GM18868 (cell line): ENCODE measurements around the gene ESPN.
"Not testable (repeated sequence)": the region's sequence is repeated elsewhere in the genome, so short reads cannot be mapped to it uniquely, and the experiment has no call there.

Experiments
- ATAC-seq: cut with Tn5 transposase; IDR thresholded peaks from one replicate; pipeline ENCODE4 v1.9.1; 2021; ENCODE audit warnings: mild to moderate bottlenecking, moderate library complexity; ENCODE audit not compliant: unreplicated experiment

The ESPN gene, protein sequence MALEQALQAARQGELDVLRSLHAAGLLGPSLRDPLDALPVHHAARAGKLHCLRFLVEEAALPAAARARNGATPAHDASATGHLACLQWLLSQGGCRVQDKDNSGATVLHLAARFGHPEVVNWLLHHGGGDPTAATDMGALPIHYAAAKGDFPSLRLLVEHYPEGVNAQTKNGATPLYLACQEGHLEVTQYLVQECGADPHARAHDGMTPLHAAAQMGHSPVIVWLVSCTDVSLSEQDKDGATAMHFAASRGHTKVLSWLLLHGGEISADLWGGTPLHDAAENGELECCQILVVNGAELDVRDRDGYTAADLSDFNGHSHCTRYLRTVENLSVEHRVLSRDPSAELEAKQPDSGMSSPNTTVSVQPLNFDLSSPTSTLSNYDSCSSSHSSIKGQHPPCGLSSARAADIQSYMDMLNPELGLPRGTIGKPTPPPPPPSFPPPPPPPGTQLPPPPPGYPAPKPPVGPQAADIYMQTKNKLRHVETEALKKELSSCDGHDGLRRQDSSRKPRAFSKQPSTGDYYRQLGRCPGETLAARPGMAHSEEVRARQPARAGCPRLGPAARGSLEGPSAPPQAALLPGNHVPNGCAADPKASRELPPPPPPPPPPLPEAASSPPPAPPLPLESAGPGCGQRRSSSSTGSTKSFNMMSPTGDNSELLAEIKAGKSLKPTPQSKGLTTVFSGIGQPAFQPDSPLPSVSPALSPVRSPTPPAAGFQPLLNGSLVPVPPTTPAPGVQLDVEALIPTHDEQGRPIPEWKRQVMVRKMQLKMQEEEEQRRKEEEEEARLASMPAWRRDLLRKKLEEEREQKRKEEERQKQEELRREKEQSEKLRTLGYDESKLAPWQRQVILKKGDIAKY

DNA sequence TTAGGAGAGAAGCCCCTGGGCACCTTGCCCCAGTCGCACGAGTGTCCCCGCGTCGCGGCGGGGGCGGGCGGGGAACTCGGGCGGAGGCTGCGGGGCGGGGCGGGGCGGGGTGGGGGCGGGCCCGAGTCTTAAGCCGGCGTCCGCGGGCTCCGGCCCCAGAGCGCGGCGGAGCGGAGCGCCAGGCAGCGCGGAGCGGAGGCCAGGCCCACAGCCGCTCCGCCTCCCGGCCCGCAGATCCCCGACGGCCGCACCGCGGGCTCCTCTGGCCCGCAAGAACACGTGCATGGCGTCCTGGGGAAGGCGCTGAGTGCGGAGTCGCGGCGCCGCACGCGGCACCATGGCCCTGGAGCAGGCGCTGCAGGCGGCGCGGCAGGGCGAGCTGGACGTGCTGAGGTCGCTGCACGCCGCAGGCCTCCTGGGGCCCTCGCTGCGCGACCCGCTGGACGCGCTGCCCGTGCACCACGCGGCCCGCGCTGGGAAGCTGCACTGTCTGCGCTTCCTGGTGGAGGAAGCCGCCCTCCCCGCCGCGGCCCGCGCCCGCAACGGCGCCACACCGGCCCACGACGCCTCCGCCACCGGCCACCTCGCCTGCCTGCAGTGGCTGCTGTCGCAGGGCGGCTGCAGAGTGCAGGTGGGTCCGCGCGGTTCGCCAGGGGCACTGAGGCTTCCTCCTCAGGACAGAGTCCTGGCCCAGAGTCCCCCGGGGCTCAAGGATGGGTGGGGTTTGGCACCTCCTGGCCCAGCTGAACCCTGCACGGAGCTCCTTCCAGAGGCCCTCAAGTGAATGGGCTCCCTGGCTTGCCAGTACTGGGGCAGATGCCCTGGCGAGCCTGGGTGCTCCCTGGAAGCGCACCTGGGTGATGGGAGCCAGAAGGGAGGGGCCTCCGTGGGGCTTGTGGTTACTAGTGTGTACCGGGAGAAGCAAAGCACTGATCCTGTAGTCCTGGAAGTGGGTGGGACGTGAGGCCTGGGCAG is at the start of gene ESPN:
Gene ESPN (plus strand): TSS at position 158 of the 975 bp plus-strand sequence. CDS start 180 bp downstream, at position 338.
- no peak for ATAC-seq

DNA sequence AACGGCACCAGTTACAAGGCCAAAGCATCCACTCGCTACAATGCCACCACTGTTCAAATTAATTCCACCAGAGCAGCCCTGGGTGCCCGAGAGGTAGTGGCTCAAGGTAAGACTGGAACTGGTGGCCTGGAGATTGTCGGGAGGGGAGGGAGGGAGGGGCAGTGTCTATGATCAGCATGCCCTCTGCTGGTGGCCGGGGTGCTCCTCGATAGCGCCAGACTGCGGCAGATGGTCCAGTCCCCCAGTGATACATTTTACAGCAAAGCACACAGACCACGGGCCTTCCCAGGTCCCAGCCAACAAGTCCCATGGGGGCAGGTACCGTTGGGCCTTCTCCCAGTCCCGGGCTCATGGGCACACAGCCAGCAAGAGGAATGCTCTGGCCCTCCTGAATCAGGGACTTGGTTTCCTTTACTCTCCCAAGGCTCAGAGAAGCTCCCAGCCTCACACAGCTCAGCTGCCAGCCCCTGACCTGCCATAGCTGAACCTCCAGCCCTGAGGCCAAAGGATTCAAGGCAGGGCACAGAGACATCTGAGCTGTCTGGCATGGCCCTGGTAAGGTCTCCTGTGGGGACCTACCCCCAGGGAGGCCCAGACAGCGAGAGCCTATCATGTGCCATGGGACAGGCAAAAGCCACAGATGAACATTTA is 46.4 kb upstream of the ESPN start:
- ATAC-seq = no peak

DNA sequence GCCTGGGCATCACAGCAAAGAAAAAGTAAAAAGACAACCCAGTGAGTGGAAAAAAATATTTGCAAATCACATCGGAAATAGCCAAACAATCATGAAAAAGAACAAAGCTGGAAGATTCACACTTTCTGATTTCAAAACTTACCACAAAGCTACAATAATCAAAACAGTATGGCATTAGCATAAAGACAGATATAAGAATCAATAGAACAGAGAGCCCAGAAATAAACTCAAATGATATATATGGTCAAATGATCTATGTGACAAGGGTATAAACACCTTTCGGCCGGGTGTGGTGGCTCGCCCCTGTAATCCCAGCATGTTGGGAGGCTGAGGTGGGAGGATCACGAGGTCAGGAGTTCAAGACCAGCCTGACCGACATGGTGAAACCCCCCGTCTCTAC is 44.5 kb upstream of the ESPN start:
- ATAC-seq = no peak

DNA sequence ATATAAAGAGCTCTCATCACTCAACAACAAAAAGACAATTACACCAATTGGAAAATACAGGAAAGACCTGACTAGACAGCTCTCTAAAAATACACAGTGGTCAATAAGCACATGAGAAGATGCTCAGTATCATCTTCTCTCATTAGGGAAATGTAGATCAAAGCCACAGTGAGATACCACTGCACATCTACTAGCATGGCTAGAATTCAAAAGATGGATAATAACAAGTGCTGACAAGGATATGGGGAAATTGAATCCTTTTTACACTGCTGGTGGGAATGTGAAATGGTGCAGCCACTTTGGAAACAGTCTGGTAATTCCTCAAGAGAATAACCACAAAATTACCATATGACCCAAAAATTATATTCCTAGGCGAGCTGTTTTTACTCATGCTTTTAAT is 40.4 kb upstream of the ESPN start:
- ATAC-seq = no peak

DNA sequence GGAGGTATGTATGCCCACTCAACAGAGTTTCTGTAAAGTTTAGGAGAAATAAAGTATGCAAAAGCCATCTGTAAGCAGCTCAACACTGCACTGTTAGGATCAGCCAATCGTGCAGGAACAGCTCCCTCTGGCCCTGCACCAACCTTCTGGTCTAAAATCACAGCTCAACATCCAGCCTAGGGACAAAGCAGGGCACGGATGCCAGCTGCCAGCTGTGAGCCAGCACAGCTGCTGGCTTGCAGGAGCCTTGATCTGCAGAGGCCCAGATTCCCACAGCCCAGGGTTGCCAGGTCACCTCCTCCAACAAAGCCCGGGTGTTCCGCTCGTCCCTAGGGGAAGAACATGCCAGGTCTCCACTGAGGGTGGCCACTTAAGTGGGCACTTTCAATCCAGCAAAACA is 39.6 kb upstream of the ESPN start:
- no peak for ATAC-seq

DNA sequence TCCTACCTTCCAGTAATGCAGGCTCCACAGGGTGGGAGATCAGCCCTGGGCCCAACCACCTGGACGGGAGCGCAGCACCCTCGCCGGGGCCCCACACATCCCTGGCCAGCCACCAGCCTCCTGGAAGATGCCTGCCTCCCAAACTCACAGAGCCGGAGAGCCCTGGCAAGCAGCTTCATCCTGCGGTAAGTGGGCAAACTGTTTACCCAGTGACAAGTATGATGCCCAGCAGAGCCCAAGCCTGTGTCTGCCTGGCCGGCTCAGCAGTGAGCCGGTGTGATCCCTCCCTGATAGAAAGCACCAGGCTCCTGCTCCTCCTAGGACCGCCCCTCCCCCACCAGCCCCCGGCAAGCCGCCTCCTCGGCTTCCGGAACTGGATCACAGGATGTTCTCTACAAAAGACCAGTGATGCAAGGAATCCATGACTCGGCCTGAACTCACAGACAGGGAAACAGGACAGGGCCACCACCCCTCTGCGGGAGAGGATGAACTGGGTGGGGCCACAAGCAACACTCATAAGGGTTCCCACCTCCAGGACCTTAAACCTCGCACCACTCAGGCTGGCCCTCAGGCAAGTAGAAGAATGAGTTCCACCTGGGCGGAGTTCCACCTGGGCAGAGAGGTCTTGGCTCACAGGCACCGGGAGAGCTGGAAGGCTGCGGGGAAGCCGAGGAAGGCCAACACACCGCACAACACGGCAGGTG is 38.9 kb upstream of the ESPN start:
- no peak for ATAC-seq

DNA sequence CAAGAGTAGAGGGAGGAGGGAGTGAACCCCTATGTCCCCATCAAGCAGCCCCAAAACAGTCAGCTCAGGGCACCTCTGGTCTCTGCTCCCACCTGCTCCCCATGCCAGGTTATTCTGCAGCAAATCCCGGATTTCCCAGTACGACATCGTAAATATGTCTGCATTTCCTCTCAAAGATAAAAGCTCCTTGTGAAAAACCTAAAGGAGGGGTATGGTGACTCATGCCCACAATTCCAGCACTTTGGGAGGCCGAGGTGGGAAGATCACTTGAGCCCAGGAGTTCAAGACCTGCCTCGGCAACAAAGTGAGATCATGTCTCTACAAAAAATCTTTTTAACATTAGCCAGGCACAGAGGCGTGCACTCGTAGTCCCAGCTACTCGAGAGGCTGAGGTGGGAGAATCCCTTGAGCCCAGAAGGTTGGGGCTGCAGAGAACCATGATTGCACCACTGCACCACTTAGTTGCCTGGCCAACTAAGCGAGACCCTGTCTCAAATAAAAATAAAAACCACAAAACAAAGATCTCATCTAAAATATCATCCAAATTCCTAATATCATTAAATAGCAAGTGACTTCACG is 38.1 kb upstream of the ESPN start:
- ATAC-seq = no peak

DNA sequence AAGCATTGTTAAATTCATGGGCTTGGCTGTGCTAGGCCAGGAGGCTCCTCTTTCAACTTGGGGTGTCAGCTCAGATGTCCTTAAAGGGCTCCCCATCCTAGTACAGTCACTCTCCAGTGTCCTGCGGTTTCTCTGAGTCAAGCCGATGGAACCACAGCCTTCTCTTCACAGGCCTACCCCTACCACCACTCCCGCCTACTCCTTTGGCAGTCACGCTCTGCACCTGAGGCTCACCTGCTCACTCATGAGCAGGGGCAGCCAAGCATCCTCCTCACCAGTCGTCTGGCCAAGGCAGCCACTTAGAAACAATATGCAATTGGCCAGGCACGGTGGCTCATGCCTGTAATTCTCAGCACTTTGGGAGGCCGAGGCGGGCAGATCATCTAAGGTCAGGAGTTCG is 34.6 kb upstream of the ESPN start:
- no peak for ATAC-seq

DNA sequence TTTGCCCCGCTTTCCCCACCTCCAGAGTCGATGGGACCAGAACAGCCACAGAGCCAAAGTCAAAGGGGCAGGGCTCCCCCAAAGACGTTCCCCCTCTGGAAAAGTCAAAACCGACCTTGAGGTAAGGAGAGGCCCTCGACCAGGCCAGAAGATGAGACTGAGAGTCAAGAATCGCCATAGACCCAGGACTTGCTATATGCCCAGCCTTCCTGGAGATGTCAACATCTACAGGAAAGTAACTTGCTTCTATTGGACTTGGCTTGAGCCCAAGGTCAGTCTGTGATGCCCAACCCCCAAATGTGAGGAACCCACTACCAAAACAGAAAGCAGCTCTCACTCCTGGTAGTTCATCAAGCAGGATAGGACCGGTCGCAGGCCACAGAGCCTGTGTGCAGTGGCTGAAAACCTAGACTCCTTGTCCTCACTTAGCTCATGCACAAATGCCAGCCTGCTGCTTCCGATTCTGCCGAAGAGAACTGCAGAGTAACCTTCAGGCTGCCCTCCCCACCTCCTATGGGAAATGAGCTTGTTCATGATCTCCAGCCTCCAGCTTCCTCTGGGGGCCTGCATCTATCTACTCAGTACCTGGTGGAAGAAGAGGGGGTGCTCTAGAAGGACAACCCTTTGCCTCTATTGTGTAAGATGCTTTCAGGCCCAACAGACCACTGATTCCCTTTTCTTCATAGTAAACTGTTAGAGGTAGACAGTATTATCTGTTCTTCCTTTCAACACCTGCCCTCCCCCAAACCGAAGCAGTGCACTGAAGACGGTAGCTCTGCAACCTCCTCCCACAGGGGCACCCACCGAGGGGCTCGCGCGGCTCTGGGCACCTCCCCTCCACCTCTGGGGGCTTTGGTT is 32.4 kb upstream of the ESPN start:
- ATAC-seq = no peak

DNA sequence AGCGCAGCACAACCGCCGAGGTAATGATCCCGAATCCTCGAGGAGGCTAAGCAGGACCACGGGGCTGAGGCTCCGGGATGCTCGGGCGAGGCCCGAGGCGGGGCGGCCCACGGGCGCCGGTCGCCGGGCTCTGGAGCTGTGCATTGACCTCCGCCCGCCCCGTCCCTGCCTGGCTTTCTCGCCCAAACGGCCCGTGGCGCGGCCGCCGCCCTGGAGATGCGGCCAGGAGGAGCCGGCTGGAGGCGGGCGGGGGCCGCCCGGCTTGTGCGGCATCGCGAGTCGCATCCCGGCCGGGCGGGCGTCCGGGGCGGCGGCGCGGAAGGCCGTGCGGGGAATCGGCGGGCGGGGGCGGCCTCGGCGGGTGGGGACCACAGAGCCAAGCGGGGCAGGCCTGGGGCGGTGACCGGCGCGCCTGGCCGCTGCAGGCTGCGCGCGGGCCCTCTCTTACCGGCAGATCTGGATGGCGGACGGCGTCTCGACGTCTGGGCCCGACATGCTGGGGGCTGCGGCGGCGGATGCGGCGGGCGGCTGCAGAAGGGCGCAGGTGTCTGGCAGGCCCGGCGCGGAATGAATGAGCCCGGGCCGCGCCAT is 31.7 kb upstream of the ESPN start:
- ATAC-seq = peak; percentile 24

DNA sequence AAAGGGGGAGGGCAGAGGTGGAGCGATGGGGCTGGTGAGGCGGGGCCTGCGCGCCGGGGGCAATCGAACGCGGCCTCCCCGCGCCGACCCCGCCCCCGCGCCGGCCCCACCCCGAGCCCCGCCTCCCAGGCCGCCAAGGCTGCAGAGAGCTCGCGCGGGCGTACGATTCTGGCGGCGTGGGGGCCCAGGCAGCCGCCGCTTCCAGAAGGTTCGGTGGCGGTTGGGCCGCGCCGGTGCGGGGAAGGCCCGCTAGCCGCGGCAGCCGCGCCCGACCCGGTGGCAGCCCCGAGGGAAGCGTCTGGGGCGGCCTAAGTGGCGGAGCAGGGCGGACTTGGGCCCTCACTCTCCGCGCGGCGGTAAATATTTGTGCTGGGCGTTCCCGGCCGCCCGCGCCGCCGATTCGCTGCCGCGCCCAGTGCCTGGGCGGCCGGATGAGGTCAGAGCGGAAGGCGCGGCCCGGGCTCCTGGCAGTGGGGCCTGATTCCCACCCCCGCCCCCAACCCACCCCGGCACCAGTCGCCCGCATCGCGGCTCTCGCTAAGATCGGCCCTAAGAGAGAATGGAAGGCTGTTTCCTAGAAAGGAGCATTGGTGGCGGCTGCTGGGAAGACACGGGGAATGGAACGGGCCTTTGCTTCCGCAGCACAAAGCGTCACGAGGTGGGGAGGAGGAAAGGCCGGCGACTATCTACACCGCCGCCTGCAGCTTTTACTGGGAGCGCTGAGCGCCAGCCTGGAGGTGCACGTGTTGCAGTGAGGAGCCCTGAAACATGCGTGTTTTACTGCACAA is 31.0 kb upstream of the ESPN start, which contains the start of gene ACOT7:
Gene ACOT7 (minus strand): TSS at position 368 of the 788 bp plus-strand sequence. CDS start 368 bp downstream, outside the sequence.
- peak; percentile 78 for ATAC-seq

DNA sequence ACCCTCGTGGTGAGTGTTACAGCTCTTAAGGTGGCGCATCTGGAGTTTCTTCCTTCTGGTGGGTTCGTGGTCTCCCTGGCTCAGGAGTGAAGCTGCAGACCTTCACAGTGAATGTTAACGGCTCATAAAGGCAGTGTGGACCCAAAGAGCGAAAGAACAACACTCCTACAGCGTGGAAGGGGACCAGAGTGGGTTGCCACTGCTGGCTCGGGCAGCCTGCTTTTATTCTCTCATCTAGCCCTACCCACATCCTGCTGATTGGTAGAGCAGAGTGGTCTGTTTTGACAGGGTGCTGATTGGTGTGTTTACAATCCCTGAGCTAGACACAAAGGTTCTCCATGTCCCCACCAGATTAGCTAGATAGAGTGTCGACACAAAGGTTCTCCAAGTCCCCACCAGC is 29.4 kb upstream of the ESPN start:
- ATAC-seq = not testable (repeated sequence)

DNA sequence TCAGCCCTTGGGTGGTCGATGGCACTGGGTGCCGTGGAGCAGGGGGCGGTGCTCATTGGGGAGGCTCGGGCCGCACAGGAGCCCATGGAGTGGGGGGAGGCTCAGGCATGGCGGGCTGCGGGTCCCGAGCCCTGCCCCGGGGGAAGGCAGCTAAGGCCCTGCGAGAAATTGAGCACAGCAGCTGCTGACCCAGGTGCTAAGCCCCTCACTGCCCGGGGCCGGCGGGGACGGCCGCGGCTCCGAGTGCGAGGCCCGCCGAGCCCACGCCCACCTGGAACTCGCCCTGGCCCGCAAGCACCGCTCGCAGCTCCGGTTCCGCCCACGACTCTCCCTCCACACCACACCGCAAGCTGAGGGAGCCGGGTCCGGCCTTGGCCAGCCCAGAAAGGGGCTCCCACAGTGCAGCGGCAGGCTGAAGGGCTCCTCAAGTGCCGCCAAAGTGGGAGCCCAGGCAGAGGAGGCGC is 28.8 kb upstream of the ESPN start:
- not testable (repeated sequence) for ATAC-seq

DNA sequence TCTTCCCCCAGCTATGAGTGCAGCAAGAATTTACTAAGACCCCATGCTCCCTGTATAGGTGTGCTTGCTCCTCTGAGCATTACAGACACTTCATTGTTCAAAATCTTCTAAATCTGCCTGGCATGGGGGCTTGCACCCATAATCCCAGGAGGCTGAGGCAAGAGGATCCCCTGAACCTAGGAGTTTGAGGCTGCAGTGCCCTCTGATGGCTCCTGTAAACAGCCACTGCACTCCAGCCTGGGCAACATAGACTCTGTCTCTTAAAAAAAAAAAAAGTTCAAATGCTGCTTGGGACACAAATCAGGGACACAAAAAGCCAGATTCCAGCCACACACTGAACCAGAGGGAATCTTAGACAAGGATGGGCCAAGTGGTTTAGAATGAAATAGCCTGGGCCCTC is 27.6 kb upstream of the ESPN start:
- ATAC-seq = no peak

DNA sequence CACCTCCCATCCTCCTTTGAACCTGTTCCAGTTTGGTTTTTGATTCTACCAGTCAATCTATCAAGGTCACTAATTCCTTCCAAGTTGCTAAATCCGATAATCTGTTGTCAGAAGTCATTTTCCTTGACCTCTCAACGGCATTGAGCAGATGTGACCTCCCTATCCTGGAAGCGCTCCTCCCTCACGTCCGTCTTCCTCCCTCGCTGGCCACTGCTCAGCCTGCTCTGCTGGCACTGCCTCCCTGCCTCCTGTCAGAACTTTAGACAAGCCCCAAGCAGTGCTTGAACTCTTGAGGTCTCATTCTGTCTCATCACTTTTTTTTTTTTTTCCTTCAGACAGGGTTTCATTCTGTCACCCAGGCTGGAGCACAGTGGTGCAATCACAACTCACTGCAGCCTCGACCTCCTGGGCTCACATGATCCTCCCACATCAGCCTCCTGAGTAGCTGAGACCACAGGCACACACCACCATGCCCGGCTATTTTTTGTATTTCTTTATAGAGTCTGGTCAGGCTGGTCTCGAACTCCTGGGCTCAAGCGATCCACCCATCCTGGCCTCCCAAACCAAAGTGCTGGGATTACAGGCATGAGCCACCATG is 26.6 kb upstream of the ESPN start:
- ATAC-seq = no peak

DNA sequence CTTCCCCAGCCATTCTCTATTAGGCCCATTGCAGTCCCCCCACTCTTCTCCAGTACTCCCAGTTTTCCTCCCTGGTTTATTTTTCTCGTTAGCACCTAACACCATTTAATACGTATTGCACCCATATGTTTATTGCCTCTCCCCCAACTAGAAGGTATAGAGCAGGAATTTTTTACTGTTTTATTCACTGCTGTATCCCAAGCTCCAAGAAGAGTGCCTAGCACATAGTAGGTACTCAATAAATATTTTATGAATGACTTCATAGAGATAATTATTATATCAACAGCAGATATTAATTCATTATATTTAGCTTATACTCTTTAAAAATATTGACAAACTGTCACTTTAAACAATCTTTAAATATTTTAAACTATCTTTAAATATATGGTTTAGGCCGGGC is 25.3 kb upstream of the ESPN start:
- no peak for ATAC-seq

DNA sequence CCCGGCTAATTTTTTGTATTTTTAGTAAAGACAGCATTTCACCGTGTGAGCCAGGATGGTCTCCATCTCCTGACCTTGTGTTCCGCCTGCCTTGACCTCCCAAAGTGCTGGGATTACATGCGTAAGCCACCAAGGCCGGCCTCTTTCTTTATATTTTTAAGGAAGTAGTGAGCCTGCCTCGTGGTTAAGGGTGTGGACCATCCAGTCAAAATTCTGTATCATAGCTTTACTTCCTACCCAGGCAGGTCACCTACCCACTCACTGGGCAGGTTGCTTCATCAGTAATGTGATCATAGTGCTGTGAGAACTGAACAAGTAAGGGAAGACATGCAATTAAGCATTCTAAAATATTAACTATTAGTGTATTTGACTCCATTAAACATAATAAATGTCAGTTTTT is 22.9 kb upstream of the ESPN start:
- ATAC-seq = no peak
